ENCODE results near the gene ZNF639. TPM values are rescaled to one million over a fixed set of nuclear protein-coding genes. Genes with fewer than 3 reads are reported as not detected.
A peak's percentile ranks its signal among the peaks of the same experiment; 100 is the strongest.

The ZNF639 gene
- total and polyA plus RNA-seq, 2 of the 13 experiments (the other 11 are each of a cell fraction or from before 2014, with no cell fraction given), result 11.6 to 42.4 TPM

DNA sequence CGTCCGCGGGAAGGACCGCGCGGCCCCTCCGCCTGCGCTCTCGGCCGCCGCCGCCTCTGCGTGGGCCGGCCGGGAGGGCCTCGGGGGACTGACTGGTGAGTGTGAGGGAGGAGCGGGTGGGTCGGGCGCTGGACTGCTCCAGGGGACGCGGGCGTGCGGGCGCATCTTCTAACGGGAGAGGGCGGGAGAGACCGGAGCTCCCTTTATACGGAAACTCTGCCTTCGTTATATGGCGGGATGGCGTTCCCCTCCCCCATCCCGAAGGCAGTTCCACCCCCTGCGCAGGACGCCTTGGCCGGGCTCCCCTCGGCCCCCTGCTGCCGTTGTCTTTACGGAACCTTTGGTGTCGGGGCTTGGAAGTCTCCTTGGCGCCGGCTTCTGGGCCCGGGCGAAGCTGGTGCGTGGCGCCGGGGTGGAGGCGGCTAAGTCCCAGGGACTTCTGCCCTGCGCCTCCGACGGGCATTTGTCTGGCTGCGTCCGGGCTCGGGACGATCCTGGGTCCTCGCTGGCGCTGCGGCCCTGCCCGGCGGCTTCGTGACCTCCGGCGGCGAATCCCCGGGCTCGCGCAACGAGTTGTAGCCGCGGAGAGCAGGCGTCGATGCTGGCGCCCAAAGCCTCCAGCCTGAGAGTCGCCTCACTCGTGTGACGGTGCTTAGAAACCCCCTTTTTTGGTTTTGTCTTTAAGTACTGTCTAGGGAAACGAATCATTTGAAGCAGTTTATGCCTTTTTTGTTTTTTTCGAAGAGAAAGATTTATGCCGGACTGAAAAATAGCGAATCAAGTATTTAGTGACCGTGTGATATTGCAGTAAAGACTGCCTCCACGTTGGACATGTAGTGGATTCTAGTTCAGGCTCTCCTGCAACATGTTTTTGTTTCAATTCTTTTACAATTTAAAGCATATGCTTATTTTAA lies 623 bp downstream of the ZNF639 start (continued):
- TF ChIP-seq ZNF160 (CRISPR knock-in tag; IDR thresholded peaks at IDR 0.05) (peak; percentile 25; the same call in 1 of the 2 replicates), ARID2 (CRISPR knock-in tag; IDR thresholded peaks at IDR 0.05; ENCODE audit: borderline replicate concordance) (no peak), ZNF30 (CRISPR knock-in tag; IDR thresholded peaks at IDR 0.05) (peak; percentile 80; the same call in 1 of the 2 replicates), ZNF644 (CRISPR knock-in tag; IDR thresholded peaks at IDR 0.05; ENCODE audit: low read depth) (no peak)

DNA sequence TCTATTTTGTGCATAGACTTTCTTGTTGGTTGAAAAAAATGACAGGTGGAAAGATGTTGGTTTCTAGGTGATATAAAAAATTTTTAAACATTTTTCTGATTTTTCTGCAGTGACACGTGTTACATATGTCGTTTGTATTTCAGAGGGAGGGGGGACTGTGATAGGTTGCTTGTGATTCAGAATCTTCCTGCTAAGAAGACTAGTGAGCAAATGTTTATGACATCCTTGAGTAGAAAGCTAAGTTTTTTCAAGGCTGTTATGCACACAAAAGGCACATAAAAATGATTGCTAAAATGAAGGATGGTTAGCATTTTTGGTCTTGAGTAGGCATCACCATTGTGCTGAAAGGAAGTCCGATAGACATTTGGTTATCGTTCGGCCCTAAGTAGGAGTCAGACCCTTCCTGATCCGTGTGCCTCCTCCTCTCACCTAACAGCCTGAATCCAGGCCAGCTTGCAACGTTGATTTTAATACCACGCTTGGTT lies 1.5 kb downstream of the ZNF639 start:
- Histone ChIP-seq H3K27me3 (ENCODE audit: control insufficient read depth in 1 of 2, insufficient read depth in 2 of 2, low read length in 2 of 2) (no peaks in the 10 kb centered on the region; a peak in 1 of 5 replicates), H2AFZ (ENCODE audit: low read length) (no peak overlapping the region), H3K4me1 (ENCODE audit: insufficient read depth, low read length) (peaks cover 34% of the 10 kb centered on the region), H4K20me1 (ENCODE audit: insufficient read depth, low read length) (peaks cover 6% of the 10 kb centered on the region; the same call in 1 of the 2 replicates), H3K9me3 (ENCODE audit: low read length) (no peaks in the 10 kb centered on the region), H3K4me2 (ENCODE audit: low read depth, low read length) (peak overlapping the region; percentile 85), H3K4me3 (replicated peaks in 1 of 3; ENCODE audit: insufficient read depth in 1 of 3, low read depth in 2 of 3, low read length in 3 of 3) (peak overlapping the region; percentile 84 to 99 (median 92)), H3K36me3 (replicated peaks in 1 of 2; ENCODE audit: control insufficient read depth in 1 of 2, insufficient read depth in 2 of 2, low read length in 2 of 2) (peaks cover 4 to 15% of the 10 kb centered on the region in 2 experiments), H3K27ac (ENCODE audit: extremely low read length, insufficient read depth, low read length) (peak overlapping the region; percentile 85), H3K79me2 (ENCODE audit: insufficient read depth, low read length) (peaks cover 47% of the 10 kb centered on the region), H3K9ac (ENCODE audit: insufficient read depth, low read depth, low read length) (peak overlapping the region; percentile 97)
- ChIA-PET POLR2A (interaction anchor here (1.9 kb wide), 1 partner anchor 23 kb away, joined by 6 read pairs; the partner anchor contains the start of gene MFN1), CTCF (ENCODE audit: low intra/inter-chr PET ratio, low total read pairs) (no interaction called here)
- WGBS (ENCODE audit: low lambda C conversion rate), result 5% methylated on average over 8 of the region's 8 CpGs
- intact Hi-C loops (cut with micrococcal nuclease; ENCODE audit: unreplicated experiment), result loop anchor here (1.0 to 10.0 kb wide), 2 partner anchors 234 to 320 kb away; no protein-coding TSS in a partner anchor
- FAIRE-seq (no peak), ATAC-seq (no peak), DNase-seq (ENCODE audit: low spot score) (no peak)
- in situ Hi-C loops (cut with HindIII; ENCODE audit: extremely low pct_ligation_motif_present, low pct_unique_long_range_greater_than_20kb), result loop anchor here (5.0 to 25.0 kb wide), 4 partner anchors 177 to 887 kb away; partner anchors contain the start of gene PIK3CA
- TSS peak; percentile 63 for BruUV-seq (replicated peaks)
- TF ChIP-seq ZNF605 (CRISPR knock-in tag; IDR thresholded peaks at IDR 0.05), result no peak
- TF ChIP-seq MBNL3 (CRISPR knock-in tag; conservative IDR thresholded peaks at IDR 0.05), result no peak
- TF ChIP-seq ZNF224 (CRISPR knock-in tag; IDR thresholded peaks at IDR 0.05), result no peak
- no peak for TF ChIP-seq ZNF788 (CRISPR knock-in tag; IDR thresholded peaks at IDR 0.05; ENCODE audit: borderline replicate concordance)
- TF ChIP-seq NCOR1 (IDR thresholded peaks at IDR 0.05; ENCODE audit: borderline replicate concordance, low read length), result no peak
- TF ChIP-seq PCBP1 (IDR thresholded peaks at IDR 0.05; ENCODE audit: borderline replicate concordance, low read depth, low read length), result no peak
- TF ChIP-seq ZBTB7A (CRISPR knock-in tag; IDR thresholded peaks at IDR 0.05), result no peak
- no peak for TF ChIP-seq HOXA7 (CRISPR knock-in tag; IDR thresholded peaks at IDR 0.05)
- TF ChIP-seq, protein P1, sequence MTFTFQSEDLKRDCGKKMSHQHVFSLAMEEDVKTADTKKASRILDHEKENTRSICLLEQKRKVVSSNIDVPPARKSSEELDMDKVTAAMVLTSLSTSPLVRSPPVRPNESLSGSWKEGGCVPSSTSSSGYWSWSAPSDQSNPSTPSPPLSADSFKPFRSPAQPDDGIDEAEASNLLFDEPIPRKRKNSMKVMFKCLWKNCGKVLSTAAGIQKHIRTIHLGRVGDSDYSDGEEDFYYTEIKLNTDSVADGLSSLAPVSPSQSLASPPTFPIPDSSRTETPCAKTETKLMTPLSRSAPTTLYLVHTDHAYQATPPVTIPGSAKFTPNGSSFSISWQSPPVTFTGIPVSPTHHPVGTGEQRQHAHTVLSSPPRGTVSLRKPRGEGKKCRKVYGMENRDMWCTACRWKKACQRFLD (CRISPR knock-in tag; IDR thresholded peaks at IDR 0.05; ENCODE audit: borderline replicate concordance), result no peak
- TF ChIP-seq, protein P2, sequence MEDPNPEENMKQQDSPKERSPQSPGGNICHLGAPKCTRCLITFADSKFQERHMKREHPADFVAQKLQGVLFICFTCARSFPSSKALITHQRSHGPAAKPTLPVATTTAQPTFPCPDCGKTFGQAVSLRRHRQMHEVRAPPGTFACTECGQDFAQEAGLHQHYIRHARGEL (CRISPR knock-in tag; IDR thresholded peaks at IDR 0.05), result no peak
- TF ChIP-seq, protein P3, sequence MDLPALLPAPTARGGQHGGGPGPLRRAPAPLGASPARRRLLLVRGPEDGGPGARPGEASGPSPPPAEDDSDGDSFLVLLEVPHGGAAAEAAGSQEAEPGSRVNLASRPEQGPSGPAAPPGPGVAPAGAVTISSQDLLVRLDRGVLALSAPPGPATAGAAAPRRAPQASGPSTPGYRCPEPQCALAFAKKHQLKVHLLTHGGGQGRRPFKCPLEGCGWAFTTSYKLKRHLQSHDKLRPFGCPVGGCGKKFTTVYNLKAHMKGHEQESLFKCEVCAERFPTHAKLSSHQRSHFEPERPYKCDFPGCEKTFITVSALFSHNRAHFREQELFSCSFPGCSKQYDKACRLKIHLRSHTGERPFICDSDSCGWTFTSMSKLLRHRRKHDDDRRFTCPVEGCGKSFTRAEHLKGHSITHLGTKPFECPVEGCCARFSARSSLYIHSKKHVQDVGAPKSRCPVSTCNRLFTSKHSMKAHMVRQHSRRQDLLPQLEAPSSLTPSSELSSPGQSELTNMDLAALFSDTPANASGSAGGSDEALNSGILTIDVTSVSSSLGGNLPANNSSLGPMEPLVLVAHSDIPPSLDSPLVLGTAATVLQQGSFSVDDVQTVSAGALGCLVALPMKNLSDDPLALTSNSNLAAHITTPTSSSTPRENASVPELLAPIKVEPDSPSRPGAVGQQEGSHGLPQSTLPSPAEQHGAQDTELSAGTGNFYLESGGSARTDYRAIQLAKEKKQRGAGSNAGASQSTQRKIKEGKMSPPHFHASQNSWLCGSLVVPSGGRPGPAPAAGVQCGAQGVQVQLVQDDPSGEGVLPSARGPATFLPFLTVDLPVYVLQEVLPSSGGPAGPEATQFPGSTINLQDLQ (CRISPR knock-in tag; IDR thresholded peaks at IDR 0.05), result no peak
- TF ChIP-seq ZNF616 (CRISPR knock-in tag; IDR thresholded peaks at IDR 0.05; ENCODE audit: low read depth), result no peak
- no peak for TF ChIP-seq POLR2G (IDR thresholded peaks at IDR 0.05; ENCODE audit: low read depth, low read length)
- TF ChIP-seq DNMT3B (CRISPR knock-in tag; conservative IDR thresholded peaks at IDR 0.05), result no peak
